SJSA1 (cell line): ENCODE measurements around the gene JADE2. TPM values are rescaled to one million over a fixed set of nuclear protein-coding genes. Genes with fewer than 3 reads are reported as not detected.
"Not testable (repeated sequence)": the region's sequence is repeated elsewhere in the genome, so short reads cannot be mapped to it uniquely, and the experiment has no call there.

Experiments used
- DNase-seq, 2 experiments: peaks; one replicate each; pipeline ENCODE4 v3.0.0-alpha.2; 2015 to 2020; ENCODE audit warnings: low spot score in 2 of 2, low read depth in 1 of 2
- H3K27ac ChIP-seq: fragments of 250-450 bp; sonication (Bioruptor Pico); 2 replicates; pipeline ENCODE4 v1.5.1; 2020; ENCODE audit warnings: mild to moderate bottlenecking, moderate library complexity
- H3K27me3 ChIP-seq: fragments of 250-450 bp; sonication (Bioruptor Pico); replicated peaks from 2 replicates; pipeline ENCODE4 v1.5.1; 2020; ENCODE audit warnings: mild to moderate bottlenecking, moderate library complexity
- H3K36me3 ChIP-seq: fragments of 250-450 bp; sonication (Bioruptor Pico); 2 replicates; pipeline ENCODE4 v1.5.1; 2020; ENCODE audit warnings: mild to moderate bottlenecking
- H3K4me1 ChIP-seq: fragments of 250-450 bp; sonication (Bioruptor Pico); replicated peaks from 2 replicates; pipeline ENCODE4 v1.6.1; 2021; ENCODE audit warnings: mild to moderate bottlenecking
- H3K4me3 ChIP-seq: fragments of 250-450 bp; sonication (Bioruptor Pico); 2 replicates; pipeline ENCODE4 v1.5.1; 2020; ENCODE audit warnings: mild to moderate bottlenecking
- H3K9me3 ChIP-seq: fragments of 250-450 bp; sonication (Bioruptor Pico); replicated peaks from 2 replicates; pipeline ENCODE4 v1.5.1; 2020; ENCODE audit warnings: mild to moderate bottlenecking
- total RNA-seq: library from RNA; depleted of rRNA; stranded (reverse); fragments of >200 nt; shearing (Covaris generic); gene quantifications from 2 replicates; pipeline ENCODE4 v1.2.3, GENCODE V29; 2014

The JADE2 gene
- total RNA-seq, 1 experiment from 2014 or later: 14.6 TPM

DNA sequence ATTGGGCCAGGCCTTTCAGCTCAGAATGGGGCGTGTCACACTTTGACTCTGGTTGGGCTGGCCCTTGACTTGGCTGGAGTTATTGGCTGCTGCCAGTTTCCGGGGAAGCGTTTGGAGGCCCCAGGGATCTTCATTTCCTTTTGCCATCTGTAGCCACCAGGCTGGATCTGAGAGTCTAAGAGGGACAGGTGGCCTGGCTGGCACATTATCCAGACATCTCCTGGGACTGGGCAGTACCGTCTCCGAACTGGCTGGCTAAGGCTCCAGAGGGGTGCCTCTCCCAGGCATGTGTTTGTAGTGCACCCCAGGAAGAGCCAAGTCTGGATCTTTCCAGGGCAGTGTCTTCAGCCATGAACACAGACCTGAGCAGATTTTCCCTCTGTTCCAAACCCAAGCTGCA is 9.7 kb upstream of the JADE2 start:
- H3K27ac ChIP-seq: no peak overlapping the region
- H3K27me3 ChIP-seq: peaks cover 2% of the 10 kb centered on the region
- no peaks in the 10 kb centered on the region for H3K36me3 ChIP-seq
- no peak overlapping the region for H3K4me3 ChIP-seq
- H3K9me3 ChIP-seq: no peaks in the 10 kb centered on the region
- DNase-seq: no peak
- H3K4me1 ChIP-seq: peaks cover 23% of the 10 kb centered on the region

GRCh38 chr5:134516984-134517383 is 8.5 kb upstream of the JADE2 start:
- not testable (repeated sequence) for H3K9me3 ChIP-seq, DNase-seq, H3K36me3 ChIP-seq, H3K27ac ChIP-seq, H3K4me3 ChIP-seq
- Histone ChIP-seq H3K27me3 (peaks cover 10% of the 10 kb centered on the region), H3K4me1 (peaks cover 11% of the 10 kb centered on the region)

DNA sequence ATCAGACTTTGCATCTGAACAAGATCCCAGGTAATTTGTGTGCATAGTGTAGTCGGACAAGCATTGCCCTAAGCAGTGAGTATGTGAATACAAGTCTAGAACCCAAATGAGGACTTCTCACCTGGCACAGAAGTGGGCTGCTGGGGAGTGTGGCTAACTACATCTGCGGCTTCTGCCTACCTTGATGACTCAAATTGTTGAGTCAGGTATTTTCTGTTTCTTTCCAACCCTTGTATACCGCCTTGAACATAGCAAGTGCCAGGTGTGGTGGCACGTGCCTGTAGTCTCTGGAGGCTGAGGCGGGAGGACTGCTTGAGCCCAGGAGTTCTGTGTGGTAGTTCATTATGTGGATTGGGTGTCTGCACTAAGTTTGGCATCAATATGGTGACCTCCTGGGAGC is 7.9 kb upstream of the JADE2 start:
- H3K36me3 ChIP-seq: no peaks in the 10 kb centered on the region
- no peak overlapping the region for H3K4me3 ChIP-seq
- peaks cover 5% of the 10 kb centered on the region for H3K4me1 ChIP-seq
- H3K27me3 ChIP-seq: peaks cover 10% of the 10 kb centered on the region
- DNase-seq: no peak
- H3K27ac ChIP-seq: no peak overlapping the region
- no peaks in the 10 kb centered on the region for H3K9me3 ChIP-seq

- Histone ChIP-seq H3K27me3 (peaks cover 10% of the 10 kb centered on the region), H3K4me3 (no peak overlapping the region), H3K4me1 (peaks cover 15% of the 10 kb centered on the region), H3K36me3 (no peaks in the 10 kb centered on the region), H3K9me3 (no peaks in the 10 kb centered on the region), H3K27ac (no peak overlapping the region)
- no peak for DNase-seq
These were observed 5.5 kb upstream of the JADE2 start for GRCh38 chr5:134519989-134520388.

DNA sequence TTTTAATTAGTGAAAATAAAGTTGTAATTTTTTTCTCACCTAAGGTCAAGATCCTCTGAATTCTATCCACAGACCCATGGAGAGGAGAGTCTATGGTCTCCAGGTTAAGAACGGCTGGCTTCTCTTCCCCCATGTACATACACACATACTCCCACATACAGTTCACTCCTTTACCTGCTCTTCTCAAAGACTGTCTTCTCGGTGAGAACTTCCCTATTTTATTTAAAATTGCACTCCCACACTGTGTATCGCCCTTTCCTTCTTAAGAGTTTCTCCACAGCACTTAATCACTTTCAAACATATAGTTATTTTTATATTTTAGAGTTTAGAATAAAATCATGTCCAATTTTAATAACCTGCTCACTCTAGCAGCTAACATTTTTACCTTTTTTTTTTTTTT is 3.6 kb upstream of the JADE2 start:
- DNase-seq: no peak
- peaks cover 17% of the 10 kb centered on the region for H3K4me1 ChIP-seq
- H3K36me3 ChIP-seq: no peaks in the 10 kb centered on the region
- H3K27ac ChIP-seq: no peak overlapping the region
- H3K27me3 ChIP-seq: peaks cover 10% of the 10 kb centered on the region
- no peaks in the 10 kb centered on the region for H3K9me3 ChIP-seq
- H3K4me3 ChIP-seq: no peak overlapping the region

GRCh38 chr5:134523543-134524271 is 1.8 kb upstream of the JADE2 start:
- Histone ChIP-seq H3K27ac (peak overlapping the region; percentile 75), H3K27me3 (peaks cover 10% of the 10 kb centered on the region), H3K9me3 (no peaks in the 10 kb centered on the region), H3K4me3 (peak overlapping the region; percentile 62), H3K36me3 (no peaks in the 10 kb centered on the region), H3K4me1 (peaks cover 28% of the 10 kb centered on the region)
- peak in 1 of 2 experiments; percentile 29 for DNase-seq

GRCh38 chr5:134524272-134524825 is 1.1 kb upstream of the JADE2 start:
- peak overlapping the region; percentile 62 for H3K4me3 ChIP-seq
- DNase-seq: peak; percentile 80 to 86
- peaks cover 28% of the 10 kb centered on the region for H3K4me1 ChIP-seq
- no peaks in the 10 kb centered on the region for H3K9me3 ChIP-seq
- peak overlapping the region; percentile 75 for H3K27ac ChIP-seq
- peaks cover 10% of the 10 kb centered on the region for H3K27me3 ChIP-seq
- H3K36me3 ChIP-seq: no peaks in the 10 kb centered on the region

- H3K27ac ChIP-seq: peak overlapping the region; percentile 34
- peak; percentile 83 to 84 for DNase-seq
- H3K4me3 ChIP-seq: peak overlapping the region; percentile 62
- H3K9me3 ChIP-seq: no peaks in the 10 kb centered on the region
- H3K27me3 ChIP-seq: peaks cover 7% of the 10 kb centered on the region
- no peaks in the 10 kb centered on the region for H3K36me3 ChIP-seq
- peaks cover 28% of the 10 kb centered on the region for H3K4me1 ChIP-seq
These were observed 413 bp downstream of the JADE2 start for GRCh38 chr5:134525683-134526482.

GRCh38 chr5:134526483-134527155 is 1.1 kb downstream of the JADE2 start:
- no peaks in the 10 kb centered on the region for H3K9me3 ChIP-seq
- peak overlapping the region; percentile 62 for H3K4me3 ChIP-seq
- peak; percentile 88 to 93 for DNase-seq
- peaks cover 2% of the 10 kb centered on the region for H3K27me3 ChIP-seq
- no peak overlapping the region for H3K27ac ChIP-seq
- H3K36me3 ChIP-seq: no peaks in the 10 kb centered on the region
- H3K4me1 ChIP-seq: peaks cover 28% of the 10 kb centered on the region

DNA sequence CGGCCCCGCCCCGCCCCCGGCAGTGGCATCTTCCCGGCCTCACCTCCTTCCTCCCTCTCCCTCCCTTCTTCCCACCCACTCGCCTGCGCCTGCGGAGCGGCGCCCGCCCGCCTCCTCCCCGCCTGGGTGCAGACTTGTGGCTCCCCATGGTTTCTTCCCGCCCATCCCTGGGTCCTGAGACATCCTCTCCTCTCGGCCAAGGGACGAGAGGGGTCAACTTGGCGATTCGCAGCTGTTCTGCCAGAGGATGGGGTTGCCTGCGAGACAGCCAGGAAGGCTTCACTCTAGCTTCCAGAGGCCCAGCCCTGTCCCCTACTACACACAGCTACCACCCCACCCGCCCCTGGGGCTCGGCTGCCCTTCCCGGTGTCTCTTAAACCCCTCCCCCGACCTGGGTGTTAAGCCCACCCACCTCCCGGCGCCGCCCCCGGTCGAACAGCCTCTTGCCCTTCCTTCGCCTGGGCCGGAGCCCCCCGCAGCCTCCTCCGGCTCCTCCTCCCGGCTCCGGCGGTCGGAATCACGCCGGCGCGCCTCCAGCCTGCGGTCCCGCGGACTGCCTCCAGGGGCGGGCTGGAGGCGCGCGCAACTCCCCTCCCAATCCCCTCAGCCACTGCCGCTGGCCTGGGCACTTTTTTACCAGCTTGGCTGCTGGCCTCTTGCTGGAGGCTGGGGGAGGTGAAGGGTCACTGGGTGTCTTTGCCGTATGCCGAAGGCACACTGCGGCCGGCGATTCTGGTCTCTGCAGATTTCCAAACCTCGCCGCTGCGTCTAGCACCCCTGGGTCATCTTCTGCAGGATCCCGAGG is 1.9 kb downstream of the JADE2 start:
- Histone ChIP-seq H3K27ac (0 out of 2 replicates have a peak overlapping the region, but pooled peaks have one; percentile 6), H3K36me3 (no peaks in the 10 kb centered on the region), H3K4me1 (peaks cover 28% of the 10 kb centered on the region), H3K9me3 (no peaks in the 10 kb centered on the region), H3K4me3 (peak overlapping the region; percentile 62), H3K27me3 (no peaks in the 10 kb centered on the region)
- DNase-seq: peak; percentile 93 to 95

- Histone ChIP-seq H3K4me1 (peaks cover 28% of the 10 kb centered on the region), H3K36me3 (no peaks in the 10 kb centered on the region), H3K9me3 (no peaks in the 10 kb centered on the region), H3K4me3 (peak overlapping the region; percentile 62), H3K27me3 (no peaks in the 10 kb centered on the region), H3K27ac (no peak overlapping the region)
- no peak for DNase-seq
These were observed 2.5 kb downstream of the JADE2 start for GRCh38 chr5:134527961-134528424.

DNA sequence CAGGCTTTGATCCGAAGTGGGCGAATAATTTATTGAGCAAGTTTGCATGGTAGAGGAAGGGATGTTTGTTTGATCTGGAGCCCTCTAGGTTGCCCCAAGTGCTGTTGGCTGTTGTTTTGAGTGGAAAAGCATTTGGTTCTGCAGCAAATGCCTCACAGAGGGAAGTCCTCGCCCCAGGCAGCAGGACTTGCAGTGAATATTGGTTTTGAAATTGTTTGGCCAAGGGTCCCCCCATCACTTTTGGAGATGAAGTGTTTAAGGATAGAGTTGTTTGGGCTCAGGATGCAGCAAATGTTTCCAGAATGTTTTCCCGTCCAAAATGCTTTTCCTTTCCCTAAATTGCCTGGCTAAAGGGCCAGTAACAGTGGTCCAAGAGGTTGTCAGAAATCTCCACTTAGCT is 3.1 kb downstream of the JADE2 start:
- Histone ChIP-seq H3K4me1 (peaks cover 26% of the 10 kb centered on the region), H3K36me3 (no peaks in the 10 kb centered on the region), H3K4me3 (no peak overlapping the region), H3K9me3 (no peaks in the 10 kb centered on the region), H3K27me3 (no peaks in the 10 kb centered on the region), H3K27ac (no peak overlapping the region)
- DNase-seq: no peak

GRCh38 chr5:134529460-134529859 is 4.0 kb downstream of the JADE2 start:
- Histone ChIP-seq H3K4me3 (no peak overlapping the region), H3K9me3 (no peaks in the 10 kb centered on the region), H3K27ac (no peak overlapping the region), H3K36me3 (no peaks in the 10 kb centered on the region), H3K4me1 (peaks cover 17% of the 10 kb centered on the region), H3K27me3 (no peaks in the 10 kb centered on the region)
- no peak for DNase-seq
